ENCODE results near the gene PNPLA7. TPM values are rescaled to one million over a fixed set of nuclear protein-coding genes. Genes with fewer than 3 reads are reported as not detected.

Gene PNPLA7
- total and polyA plus RNA-seq, 12 donors, result 0.83 to 22.6 (median 9.4) TPM

DNA sequence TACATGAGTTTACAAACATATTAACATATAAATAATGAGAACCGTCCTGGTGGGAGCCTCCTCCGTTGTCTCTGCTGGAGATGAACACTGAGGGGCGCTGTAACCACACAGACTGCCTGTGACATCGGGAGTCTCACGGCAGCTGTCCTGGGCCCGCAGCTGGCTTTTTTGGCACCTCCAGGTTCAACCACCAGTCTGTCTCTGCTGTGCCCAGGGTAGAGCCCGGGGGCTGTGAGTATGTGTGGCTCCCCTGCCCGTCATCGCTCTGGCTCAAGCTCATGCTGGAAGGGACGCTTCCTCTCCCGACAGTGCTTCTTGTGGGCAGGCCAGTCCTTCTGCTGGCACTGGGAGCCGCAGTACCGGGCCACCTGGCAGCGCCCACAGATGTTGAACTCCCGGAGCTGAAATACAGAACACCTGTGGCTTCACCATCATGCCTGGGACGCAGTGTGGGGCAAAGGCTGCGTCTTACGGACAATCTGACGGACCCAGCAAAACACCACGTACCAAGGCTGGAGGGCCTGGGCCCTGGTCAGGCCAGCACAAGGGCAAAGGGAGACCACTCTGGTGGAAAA lies 32.2 kb upstream of the PNPLA7 start:
- peaks cover 2 to 26% (median 17%) of the 10 kb centered on the region in 9 donors for H3K4me1 ChIP-seq
- H3K36me3 ChIP-seq, result peaks cover 0 to 63% (median 18%) of the 10 kb centered on the region in 9 donors
- intact Hi-C loops (cut with DNase I), result no loop called here
- 79 to 81% methylated on average over 20 of the region's 20 CpGs for WGBS, 2 donors
- H3K4me3 ChIP-seq, result no peak overlapping the region
- ATAC-seq (no peak), DNase-seq (no peak)
- no peak overlapping the region for H3K27ac ChIP-seq
- TF ChIP-seq, protein P1, sequence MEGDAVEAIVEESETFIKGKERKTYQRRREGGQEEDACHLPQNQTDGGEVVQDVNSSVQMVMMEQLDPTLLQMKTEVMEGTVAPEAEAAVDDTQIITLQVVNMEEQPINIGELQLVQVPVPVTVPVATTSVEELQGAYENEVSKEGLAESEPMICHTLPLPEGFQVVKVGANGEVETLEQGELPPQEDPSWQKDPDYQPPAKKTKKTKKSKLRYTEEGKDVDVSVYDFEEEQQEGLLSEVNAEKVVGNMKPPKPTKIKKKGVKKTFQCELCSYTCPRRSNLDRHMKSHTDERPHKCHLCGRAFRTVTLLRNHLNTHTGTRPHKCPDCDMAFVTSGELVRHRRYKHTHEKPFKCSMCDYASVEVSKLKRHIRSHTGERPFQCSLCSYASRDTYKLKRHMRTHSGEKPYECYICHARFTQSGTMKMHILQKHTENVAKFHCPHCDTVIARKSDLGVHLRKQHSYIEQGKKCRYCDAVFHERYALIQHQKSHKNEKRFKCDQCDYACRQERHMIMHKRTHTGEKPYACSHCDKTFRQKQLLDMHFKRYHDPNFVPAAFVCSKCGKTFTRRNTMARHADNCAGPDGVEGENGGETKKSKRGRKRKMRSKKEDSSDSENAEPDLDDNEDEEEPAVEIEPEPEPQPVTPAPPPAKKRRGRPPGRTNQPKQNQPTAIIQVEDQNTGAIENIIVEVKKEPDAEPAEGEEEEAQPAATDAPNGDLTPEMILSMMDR (IDR thresholded peaks at IDR 0.05), result peak in 7 of 9 donors; percentile 22 to 40 (median 29)
- H3K9me3 ChIP-seq, result no peaks in the 10 kb centered on the region
- no peaks in the 10 kb centered on the region for H3K27me3 ChIP-seq

DNA sequence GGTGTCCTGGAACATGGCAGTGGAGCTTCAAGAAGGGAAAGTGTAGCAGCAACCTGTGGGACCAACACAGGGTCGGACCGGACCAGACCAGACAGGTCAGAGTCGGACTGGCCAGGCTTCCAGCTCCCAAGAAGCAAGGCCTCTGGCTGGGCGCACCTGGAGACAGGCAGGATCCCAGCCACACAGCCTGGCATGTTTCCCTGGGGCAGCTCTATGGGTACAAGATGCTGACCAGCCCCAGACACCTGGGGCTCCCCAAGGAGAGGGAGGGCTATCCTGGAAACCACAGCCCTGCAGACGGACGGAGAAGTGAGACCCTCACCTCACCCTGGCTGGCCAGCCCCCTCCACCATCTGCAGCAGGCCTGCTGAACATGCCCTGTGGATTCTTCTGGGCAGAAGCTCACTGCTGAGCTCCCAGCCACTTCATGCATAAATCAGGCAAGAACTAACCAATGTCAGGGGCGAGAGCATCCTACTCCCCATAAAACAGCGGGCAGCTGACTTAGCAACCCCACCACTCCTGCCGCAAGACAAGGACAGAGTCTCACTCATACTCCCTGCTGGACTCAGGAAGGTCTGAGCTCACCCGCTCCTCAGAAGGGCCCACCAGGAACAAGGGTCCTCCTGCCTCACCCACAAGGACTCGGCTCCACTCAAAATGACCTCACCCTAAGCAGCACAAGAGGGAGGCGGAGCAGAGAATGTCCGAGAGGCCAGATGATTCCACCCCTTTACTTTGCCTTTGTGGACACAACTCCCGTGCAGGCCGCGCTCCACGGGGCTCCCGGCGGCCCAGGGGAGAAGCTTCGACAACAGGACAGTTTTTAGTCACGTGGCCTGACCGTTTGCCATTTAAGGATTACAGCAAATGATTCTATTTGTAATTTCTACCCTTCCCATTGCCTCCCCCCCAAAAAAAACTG lies 31.4 kb upstream of the PNPLA7 start:
- H3K4me3 ChIP-seq, result no peak overlapping the region
- H3K4me1 ChIP-seq, result peaks cover 8 to 34% (median 24%) of the 10 kb centered on the region in 9 donors
- H3K36me3 ChIP-seq, result peaks cover 0 to 58% (median 12%) of the 10 kb centered on the region in 9 donors
- no peaks in the 10 kb centered on the region for H3K9me3 ChIP-seq
- no peak for DNase-seq
- no peaks in the 10 kb centered on the region for H3K27me3 ChIP-seq
- 89 to 94% methylated on average over 22 of the region's 22 CpGs for WGBS, 2 donors
- TF ChIP-seq, protein P1 (IDR thresholded peaks at IDR 0.05), result no peak
- intact Hi-C loops (cut with DNase I), result no loop called here
- no peak overlapping the region for H3K27ac ChIP-seq
- no peak for ATAC-seq

DNA sequence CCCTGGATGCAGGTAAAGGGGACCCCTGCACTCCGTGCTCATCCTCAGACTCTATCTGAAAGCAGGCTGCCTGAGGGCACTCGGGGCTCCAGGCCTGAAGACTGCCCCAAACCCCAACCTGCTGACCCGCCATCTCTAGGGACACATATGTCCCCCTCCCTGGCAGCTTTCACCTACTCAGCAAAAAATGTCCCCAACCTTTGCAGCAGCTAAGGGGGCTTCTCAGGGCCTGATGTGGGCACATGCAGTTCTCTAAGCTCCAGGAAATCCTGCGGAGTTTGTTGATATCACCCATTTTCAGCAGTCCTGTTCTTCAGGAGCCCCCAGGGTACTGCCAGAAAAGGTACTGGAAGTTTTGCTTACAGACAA lies 30.7 kb upstream of the PNPLA7 start:
- H3K36me3 ChIP-seq, result peaks cover 0 to 59% (median 12%) of the 10 kb centered on the region in 9 donors
- no peaks in the 10 kb centered on the region for H3K9me3 ChIP-seq
- DNase-seq (no peak), ATAC-seq (no peak)
- no peak overlapping the region for H3K4me3 ChIP-seq
- H3K27me3 ChIP-seq, result no peaks in the 10 kb centered on the region
- intact Hi-C loops (cut with DNase I), result no loop called here
- peaks cover 8 to 41% (median 31%) of the 10 kb centered on the region in 9 donors for H3K4me1 ChIP-seq
- WGBS, 2 donors, result 92 to 95% methylated on average over 4 of the region's 4 CpGs
- H3K27ac ChIP-seq, result no peak overlapping the region
- TF ChIP-seq, protein P1 (IDR thresholded peaks at IDR 0.05), result no peak

DNA sequence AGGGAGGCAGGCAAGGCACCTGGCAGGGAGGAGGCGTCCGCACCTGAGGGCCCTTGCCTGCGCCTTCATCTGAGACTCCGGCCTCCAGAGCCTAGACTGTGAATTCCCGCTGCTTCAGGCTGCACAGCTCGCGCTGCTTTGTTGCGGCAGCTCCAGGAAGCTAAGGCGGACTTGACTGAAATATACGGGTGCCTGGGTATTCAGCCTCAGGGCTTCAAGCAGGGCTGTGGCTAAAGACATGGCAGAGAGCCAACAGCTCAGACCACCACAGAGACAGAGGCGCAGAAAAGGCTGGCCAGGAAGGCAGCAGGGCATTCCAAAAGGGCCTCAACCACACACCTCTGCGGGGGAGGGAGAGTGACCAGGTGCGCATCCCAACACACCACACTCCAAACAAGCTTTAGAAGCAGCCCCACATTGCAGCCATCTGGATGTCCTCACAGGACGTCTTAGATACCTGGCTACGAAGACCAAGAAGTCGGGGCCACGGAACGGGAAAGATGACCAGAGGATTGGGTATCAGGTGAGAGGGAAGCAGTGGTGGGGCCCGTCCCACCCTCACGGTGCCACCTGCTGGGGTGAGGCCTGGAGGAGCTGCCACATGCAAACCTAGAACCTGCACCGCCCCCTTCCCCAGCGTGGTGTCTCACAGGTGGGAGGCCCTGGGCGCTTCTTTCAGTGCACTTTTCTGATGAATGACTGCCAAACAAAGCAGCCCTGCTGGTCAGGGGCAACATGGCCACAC lies 30.2 kb upstream of the PNPLA7 start:
- Histone ChIP-seq H3K27me3 (no peaks in the 10 kb centered on the region), H3K9me3 (no peaks in the 10 kb centered on the region), H3K27ac (no peak overlapping the region), H3K4me1 (peaks cover 10 to 46% (median 36%) of the 10 kb centered on the region in 9 donors), H3K36me3 (peaks cover 0 to 59% (median 12%) of the 10 kb centered on the region in 9 donors), H3K4me3 (no peak overlapping the region)
- ATAC-seq, result no peak
- intact Hi-C loops (cut with DNase I), result no loop called here
- 90 to 91% methylated on average over 23 of the region's 23 CpGs for WGBS, 2 donors
- TF ChIP-seq, protein P1 (IDR thresholded peaks at IDR 0.05), result no peak
- DNase-seq, result no peak

Measured in heart right ventricle (tissue), 16 donors.